NCI-H82 treated with DMSO at 0.1 percent for 48 hours (cell line): ENCODE results near the gene SYT2.

ENCODE experiments used
- DNase-seq: peaks from one replicate; lab custom pipeline; 2025; ENCODE audit not compliant: unreplicated experiment; lab: John Stamatoyannopoulos, UW

Gene SYT2

GRCh38 chr1:202706851-202707250, 3.4 kb downstream of the SYT2 start:
- DNase-seq = no peak

- no peak for DNase-seq
Measured at GRCh38 chr1:202704601-202705000, 5.7 kb downstream of the SYT2 start.

DNA sequence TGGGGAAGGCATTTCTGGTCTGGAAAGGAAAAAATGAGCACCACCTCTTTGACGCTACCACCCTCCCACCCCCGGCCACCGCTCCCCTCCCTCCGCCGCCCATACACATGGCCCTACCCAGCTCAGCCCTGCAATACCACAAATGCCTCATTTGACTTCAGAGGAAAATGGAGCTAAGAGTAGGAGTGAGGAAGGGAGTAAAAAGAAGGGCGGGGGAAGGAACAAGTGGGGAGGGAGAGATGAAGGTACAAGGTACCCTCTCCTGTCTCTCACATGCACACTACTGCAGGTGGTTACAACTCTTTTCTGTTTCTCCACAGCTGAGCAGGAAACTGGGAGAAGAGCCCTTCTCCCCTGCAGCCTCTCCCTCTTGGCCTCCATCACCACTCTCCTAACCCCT, 7.1 kb downstream of the SYT2 start:
- no peak for DNase-seq

DNA sequence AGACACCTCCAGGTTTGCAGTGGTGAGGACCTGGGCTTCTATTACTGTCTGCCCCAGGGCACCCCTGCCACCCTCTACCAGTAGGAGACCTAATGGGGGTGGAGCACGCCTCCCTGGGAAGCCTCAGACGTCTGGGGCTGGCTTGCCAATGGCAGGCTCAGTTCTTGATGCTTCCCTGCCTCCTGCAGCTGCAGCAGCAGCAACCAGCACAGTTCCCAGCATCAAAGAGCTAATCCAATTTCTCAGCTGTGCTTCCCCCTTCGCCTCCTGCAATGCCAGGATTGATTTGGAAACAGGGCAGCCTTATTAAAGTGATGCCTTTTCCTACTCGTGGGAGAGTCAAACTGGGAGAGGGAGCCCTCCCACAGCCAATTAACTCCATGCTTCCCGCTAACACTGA, 8.2 kb downstream of the SYT2 start:
- peak; percentile 42 for DNase-seq

DNA sequence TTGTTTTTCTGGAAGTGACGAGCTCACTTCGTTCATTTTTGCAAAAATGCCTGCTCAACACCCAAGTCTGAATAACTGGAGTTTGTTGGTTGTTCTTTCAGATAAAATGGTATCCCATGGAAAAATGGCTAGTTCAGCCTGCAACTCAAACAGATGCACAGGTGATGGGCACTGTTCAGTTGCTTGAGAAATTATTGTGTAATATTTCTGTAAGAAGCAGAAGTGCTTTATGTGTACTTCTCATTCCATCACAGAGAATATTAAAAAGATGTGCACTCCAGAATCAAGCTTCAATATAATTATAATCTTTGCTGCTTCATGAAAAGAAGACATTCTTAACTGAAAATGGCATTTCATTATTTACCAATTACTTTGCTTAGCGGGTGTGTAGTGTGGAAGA, 9.1 kb downstream of the SYT2 start:
- DNase-seq = no peak

DNA sequence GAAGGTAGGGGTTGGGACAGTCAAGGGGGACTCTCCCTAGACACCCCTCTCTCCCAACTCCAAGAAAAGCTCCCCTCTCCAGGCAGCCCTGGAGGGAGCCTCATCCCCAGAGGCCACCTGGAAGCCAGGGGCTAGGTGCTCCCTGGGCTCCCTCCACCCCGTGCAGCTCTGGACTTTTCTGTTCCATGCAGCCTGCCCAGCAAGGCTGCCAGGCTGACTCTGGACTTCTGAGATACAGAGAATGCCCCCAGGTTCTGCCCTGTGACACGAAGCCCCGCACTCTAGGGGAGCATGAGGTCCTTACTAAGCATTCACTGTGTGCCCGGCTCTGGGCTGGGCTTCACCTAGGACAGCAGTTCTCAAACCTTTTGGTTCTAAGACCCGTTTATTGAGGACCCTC, 10.2 kb downstream of the SYT2 start:
- DNase-seq = no peak

DNA sequence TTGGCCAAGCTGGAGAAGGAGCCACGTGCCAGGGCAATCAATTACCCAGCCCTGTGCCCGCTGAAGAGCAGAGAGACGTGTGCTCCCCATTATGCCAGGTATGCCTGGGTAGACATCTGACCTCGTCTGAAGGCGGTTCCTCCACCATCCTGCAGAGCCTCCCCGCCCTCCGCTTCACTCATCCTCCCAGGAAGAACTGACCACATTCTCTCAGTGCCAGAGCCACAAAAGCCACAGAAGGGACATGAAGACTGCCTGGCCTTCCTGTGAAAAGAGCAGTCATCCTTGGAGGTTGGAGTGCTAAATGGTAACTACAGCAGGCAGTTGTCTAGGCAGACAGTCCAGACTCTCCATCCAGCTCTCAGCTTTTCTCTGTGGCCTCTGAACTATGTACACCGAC, 12.0 kb downstream of the SYT2 start:
- DNase-seq = no peak

DNA sequence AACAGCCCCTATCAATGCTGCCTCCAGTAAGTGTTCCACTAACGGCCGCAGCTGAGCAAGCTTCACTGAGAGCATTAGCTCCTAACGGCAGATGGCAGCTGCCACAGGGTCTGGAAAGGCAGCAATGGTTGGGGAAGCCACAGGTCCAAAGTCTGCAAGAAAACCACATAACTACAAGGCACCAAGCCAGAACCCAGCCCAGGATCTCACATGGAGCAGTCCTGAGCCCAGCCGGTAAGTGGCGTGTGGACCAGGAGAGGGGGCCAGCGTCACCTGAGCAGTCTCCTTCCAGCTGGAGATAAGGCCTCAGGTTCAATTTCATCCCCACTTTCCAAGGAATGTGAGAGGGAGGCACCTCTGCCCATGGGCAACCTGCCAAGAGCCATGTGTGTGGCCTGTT, 13.2 kb downstream of the SYT2 start:
- DNase-seq = no peak

DNA sequence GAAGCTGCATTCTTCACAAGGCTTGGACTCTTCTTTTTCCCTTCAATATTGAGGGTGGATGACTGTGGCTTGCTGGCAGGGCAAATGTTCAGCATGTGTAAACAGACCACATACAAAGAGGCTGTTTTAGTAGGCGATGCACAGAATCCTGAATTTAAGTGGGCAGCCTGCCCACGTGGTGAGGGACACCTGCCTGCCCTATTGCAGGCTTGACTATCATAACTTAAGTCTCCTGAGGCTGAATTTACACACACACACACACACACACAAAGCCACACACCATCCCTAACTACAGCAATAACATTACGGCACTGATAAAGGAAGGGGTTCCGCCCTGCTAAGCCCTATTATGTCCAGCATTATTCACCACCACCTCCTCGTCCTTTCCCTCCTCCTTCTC, 15.9 kb downstream of the SYT2 start:
- DNase-seq = no peak

DNA sequence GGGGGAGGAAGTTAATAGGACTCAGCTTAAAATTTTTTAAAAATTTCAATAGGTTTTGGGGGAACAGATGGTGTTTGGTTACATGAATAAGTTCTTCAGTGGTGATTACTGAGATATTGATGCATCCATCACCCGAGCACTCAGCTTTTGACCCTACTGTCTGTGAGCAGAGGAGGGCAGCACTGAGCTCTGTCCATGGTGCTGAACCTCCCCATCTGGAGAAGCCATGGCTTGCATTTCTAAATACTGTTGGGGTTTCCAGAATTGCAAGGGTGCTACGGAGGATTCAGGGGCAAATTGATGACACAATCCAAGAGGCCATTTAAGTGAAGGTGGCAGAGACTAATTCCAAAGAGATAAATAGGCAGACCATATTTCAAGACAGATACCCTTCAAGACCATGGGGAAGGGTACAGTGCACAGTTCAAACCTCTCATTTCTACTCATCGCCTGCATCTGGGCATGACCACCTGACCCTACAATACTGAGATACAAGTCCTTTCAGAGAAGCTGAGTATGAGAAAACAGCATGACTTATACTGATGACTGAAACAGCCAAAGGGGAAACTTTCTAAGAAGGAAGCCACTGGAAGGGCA, 17.2 kb downstream of the SYT2 start:
- no peak for DNase-seq

GRCh38 chr1:202691816-202692215, 18.4 kb downstream of the SYT2 start:
- no peak for DNase-seq

GRCh38 chr1:202689493-202690342, 20.5 kb downstream of the SYT2 start:
- no peak for DNase-seq

DNA sequence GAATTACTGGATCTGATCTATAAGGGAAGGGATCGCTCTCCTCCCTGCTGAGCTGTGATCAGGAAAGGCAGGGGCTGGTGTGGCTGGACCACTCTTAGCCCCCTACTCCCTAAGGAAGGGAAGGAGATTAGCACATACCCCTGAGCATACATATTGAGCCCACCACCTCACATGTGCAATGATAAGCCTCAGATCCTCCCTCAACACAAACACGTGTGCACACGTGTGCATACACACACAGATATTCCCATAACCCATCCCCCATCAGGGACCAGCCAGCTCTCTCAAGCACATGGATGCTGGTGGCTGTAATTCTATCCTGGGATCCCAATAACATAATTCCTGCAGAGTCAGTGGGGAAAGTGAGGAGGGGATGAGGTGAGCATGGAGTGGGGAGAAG, 21.2 kb downstream of the SYT2 start:
- no peak for DNase-seq

GRCh38 chr1:202688401-202688800, 21.9 kb downstream of the SYT2 start:
- DNase-seq = no peak

DNA sequence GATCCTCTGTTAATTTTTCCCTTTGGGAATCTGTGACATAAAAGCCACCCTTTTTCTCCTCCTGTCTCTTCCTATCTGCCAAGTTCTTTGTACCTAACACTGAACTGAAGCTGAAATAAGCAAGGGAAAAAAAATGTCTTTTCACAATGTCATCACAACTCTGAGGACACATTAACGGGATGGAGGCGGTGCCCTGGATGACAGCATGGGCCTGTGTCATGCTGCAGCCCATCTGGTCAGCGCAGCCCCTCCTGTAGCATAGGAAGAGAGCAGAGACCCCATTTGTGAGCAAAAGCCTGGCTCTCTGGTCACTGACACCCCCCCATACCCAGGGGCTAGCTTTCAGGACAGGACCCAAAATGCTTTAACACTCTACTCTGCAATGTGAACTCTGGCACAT, 22.5 kb downstream of the SYT2 start:
- DNase-seq = no peak

- no peak for DNase-seq
Measured at GRCh38 chr1:202687370-202687769, 22.9 kb downstream of the SYT2 start.

DNA sequence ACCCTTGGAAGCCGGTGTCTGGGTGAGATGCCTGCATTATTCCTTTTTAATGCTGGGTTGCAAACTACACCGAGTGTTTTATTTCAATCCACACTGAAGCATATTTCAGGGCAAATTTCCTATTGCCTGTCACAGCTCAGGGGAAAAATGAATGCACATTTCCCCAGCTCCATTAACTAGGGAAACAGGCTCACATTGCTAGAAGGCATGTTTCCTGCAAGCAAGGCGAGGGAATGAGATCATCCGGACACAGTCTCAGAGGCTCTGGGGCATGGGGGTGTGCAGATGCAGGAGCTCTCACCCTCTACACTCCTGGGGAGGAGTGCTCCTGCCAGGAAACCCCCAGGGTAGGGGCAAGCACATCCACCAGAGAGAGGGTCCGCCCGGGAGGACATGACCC, 24.6 kb downstream of the SYT2 start:
- DNase-seq = no peak

DNA sequence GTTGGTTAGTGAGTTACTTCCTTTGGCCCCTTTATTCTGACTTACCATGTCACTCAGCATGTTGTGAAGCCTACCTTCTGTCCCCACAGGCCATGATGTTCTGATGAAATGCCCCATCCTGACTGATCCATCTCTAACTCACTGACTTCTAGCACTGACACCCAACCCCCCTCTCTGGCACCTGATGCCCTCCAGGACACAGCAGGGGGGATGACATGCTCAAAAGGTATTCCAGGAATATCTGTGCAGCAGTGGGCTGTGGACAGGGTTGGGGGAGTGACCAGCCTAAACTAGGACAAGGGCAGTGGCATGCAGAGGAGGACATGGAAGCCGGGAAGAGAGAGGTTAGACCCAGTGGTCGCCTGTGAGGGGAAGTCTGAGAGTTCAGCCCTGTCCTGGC, 25.5 kb downstream of the SYT2 start:
- DNase-seq = no peak

DNA sequence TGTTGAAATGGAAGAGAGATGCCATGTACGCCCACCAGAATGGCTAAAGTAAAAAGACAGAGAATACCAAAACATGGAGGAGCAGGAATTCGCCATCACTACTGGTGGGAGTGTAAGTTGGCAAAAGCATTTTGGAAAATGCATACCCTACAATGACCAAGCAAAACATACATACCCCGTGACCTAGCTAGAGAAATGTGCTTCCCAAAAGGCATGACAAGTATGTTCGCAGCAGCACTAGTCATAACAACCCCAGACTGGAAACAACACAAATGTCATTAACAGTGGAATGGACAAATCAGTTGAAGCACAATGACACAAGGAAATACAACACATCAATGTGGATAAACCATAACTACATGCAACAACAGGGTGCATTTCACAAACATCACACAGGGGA, 27.2 kb downstream of the SYT2 start:
- no peak for DNase-seq

DNA sequence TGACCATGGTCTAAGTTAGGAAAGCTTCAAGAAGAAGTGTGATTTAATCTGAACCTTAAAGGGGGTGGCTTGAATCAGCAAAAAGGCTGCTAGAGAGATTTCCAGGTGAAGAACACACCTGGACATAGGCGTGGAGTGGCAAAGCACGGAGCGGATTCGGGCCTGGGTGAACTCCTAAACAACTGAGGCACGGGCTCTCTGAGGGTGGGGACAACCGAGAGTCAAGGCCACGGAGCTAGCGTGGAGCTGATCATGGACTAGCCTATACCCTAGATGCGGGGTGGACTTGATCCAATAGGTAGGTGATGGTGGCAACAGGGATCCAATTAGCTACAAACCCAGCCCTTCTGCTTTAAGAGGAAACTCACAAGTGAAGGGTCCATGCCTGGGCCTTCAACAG, 27.8 kb downstream of the SYT2 start:
- DNase-seq = no peak

GRCh38 chr1:202681736-202682420, 28.4 kb downstream of the SYT2 start:
- no peak for DNase-seq
